Endothelial cell of umbilical vein (primary cell): Measurements from ENCODE around the gene PRR5L. TPM values are rescaled to one million over a fixed set of nuclear protein-coding genes. Genes with fewer than 3 reads are reported as not detected.

Experiments
- BruUV-seq: library from RNA; stranded (reverse); fragments of 400-500 nt; replicated peaks from 2 replicates; lab custom pipeline; 2021; lab: Mats Ljungman, UMichigan
- CTCF ChIA-PET: fragments of 300-600, 350-600 bp; sonication (Branson Sonifier 250); formaldehyde crosslinking; loops from one replicate; lab custom pipeline; 2021; ENCODE audit warnings: antibody characterized with exemption, inconsistent platforms; lab: Charles Lee
- POLR2A ChIA-PET: fragments of 300-600, 350-600 bp; sonication (Branson Sonifier 250); formaldehyde crosslinking; loops from one replicate; lab custom pipeline; 2021; ENCODE audit warnings: antibody characterized with exemption, inconsistent platforms; lab: Charles Lee
- DNase-seq: peaks from one replicate; pipeline ENCODE4 v3.0.0-alpha.2; 2011; ENCODE audit warnings: low read depth, low spot score
- FAIRE-seq: peaks from 2 replicates; lab custom pipeline; 2011; peaks lifted over from hg19 to GRCh38; lab: Jason Lieb, UNC
- H2AFZ ChIP-seq: 2 replicates; pipeline ENCODE4 v1.6.0; 2012; ENCODE audit warnings: low read depth, low read length, control low read depth, inconsistent platforms
- H3K27ac ChIP-seq: 2 replicates; pipeline ENCODE4 v1.5.1; 2011; ENCODE audit warnings: low read depth, mild to moderate bottlenecking, control low read depth, low read length, moderate library complexity; ENCODE audit not compliant: insufficient read depth
- H3K27me3 ChIP-seq, 2 experiments: 2 replicates each; pipeline versions ENCODE4 v1.6.0 to v1.6.1; 2011; ENCODE audit warnings: low read length in 2 of 2, mixed read lengths in 1 of 2; ENCODE audit not compliant: control insufficient read depth in 2 of 2, insufficient read depth in 2 of 2
- H3K36me3 ChIP-seq, 2 experiments: 2 replicates in 1 of 2; 3 replicates in 1 of 2; pipeline ENCODE4 v1.5.1; 2011; ENCODE audit warnings: low read length in 2 of 2, mild to moderate bottlenecking in 1 of 2, moderate library complexity in 1 of 2; ENCODE audit not compliant: control insufficient read depth in 2 of 2, insufficient read depth in 2 of 2; ENCODE audit errors: extremely low read depth in 1 of 2
- H3K4me1 ChIP-seq: 3 replicates; pipeline ENCODE4 v1.5.1; 2011; ENCODE audit warnings: mild to moderate bottlenecking, low read length; ENCODE audit not compliant: control insufficient read depth, insufficient read depth; ENCODE audit errors: extremely low read depth
- H3K4me2 ChIP-seq: 2 replicates; pipeline ENCODE4 v1.6.1; 2011; ENCODE audit warnings: low read length, control low read depth, mixed read lengths; ENCODE audit not compliant: insufficient read depth
- H3K4me3 ChIP-seq, 3 experiments: fragments of 200-600 bp in 1 of 3; sonication (generic), shearing (Covaris generic) in 1 of 3; replicated peaks in 1 of 3; 2 replicates each; pipeline ENCODE4 v1.5.1; 2011 to 2016; ENCODE audit warnings: control low read depth in 3 of 3, low read length in 3 of 3, mild to moderate bottlenecking in 2 of 3, inconsistent platforms in 1 of 3, low read depth in 1 of 3, moderate library complexity in 1 of 3; ENCODE audit not compliant: insufficient read depth in 1 of 3
- H3K79me2 ChIP-seq: 2 replicates; pipeline ENCODE4 v1.6.0; 2012; ENCODE audit warnings: low read length, inconsistent platforms; ENCODE audit not compliant: control insufficient read depth, insufficient read depth
- H3K9ac ChIP-seq: replicated peaks from 2 replicates; pipeline ENCODE3; 2011; ENCODE audit warnings: low read length, control low read depth; ENCODE audit not compliant: insufficient read depth; ENCODE audit errors: extremely low read depth
- H3K9me1 ChIP-seq: replicated peaks from 3 replicates; pipeline ENCODE4 v1.6.0; 2011; ENCODE audit warnings: mild to moderate bottlenecking, low read length; ENCODE audit not compliant: control insufficient read depth, insufficient read depth; ENCODE audit errors: extremely low read depth
- H3K9me3 ChIP-seq: replicated peaks from 2 replicates; pipeline ENCODE4 v1.5.1; 2012; ENCODE audit warnings: low read length, inconsistent platforms; ENCODE audit not compliant: control insufficient read depth, insufficient read depth
- H4K20me1 ChIP-seq: replicated peaks from 2 replicates; pipeline ENCODE3; 2011; ENCODE audit warnings: mild to moderate bottlenecking, low read length; ENCODE audit not compliant: control insufficient read depth, insufficient read depth; ENCODE audit errors: extremely low read depth
- EZH2 ChIP-seq: IDR thresholded peaks from 2 replicates; pipeline ENCODE4 v1.6.1; 2012; ENCODE audit warnings: borderline replicate concordance, low read depth, mild to moderate bottlenecking, moderate library complexity, low read length, inconsistent platforms; ENCODE audit not compliant: severe bottlenecking
- FOS ChIP-seq: IDR thresholded peaks from 2 replicates; pipeline ENCODE4 v1.6.1; 2011; ENCODE audit warnings: mild to moderate bottlenecking, low read length, moderate library complexity, borderline replicate concordance; ENCODE audit not compliant: insufficient read depth
- GATA2 ChIP-seq: IDR thresholded peaks from 2 replicates; pipeline ENCODE4 v1.7.0; 2011; ENCODE audit warnings: low read depth, mild to moderate bottlenecking, moderate library complexity, mixed read lengths, low read length; ENCODE audit not compliant: insufficient read length, insufficient read depth
- JUN ChIP-seq: IDR thresholded peaks from 2 replicates; pipeline ENCODE4 v1.6.1; 2011; ENCODE audit warnings: borderline replicate concordance, low read depth; ENCODE audit not compliant: insufficient read length, insufficient read depth
- MAX ChIP-seq: IDR thresholded peaks from 2 replicates; pipeline ENCODE4 v1.6.1; 2011; ENCODE audit not compliant: insufficient read depth, insufficient read length
- POLR2A ChIP-seq: IDR thresholded peaks from 2 replicates; pipeline ENCODE4 v1.6.1; 2012; ENCODE audit warnings: low read depth, mild to moderate bottlenecking, control low read depth, low read length
- POLR2AphosphoS5 ChIP-seq: IDR thresholded peaks from 2 replicates; pipeline ENCODE4 v1.6.1; 2012; ENCODE audit warnings: low read depth, mild to moderate bottlenecking, control low read depth, low read length, moderate library complexity; ENCODE audit not compliant: insufficient read depth
- dilution Hi-C: fragments of 300-500 bp; cut with MboI; formaldehyde crosslinking; loops from one replicate; pipeline ENCODE4 v1.15.0; 2019; ENCODE audit warnings: low sequenced_read_pairs; ENCODE audit not compliant: extremely low pct_ligation_motif_present
- intact Hi-C: fragments of 100-400 bp; cut with micrococcal nuclease; formaldehyde crosslinking; loops from one replicate; pipeline ENCODE4 v1.10.0; 2022
- polyA plus RNA-seq, 4 experiments: library from polyadenylated mRNA; depleted of rRNA in 3 of 4; stranded (reverse) in 3 of 4; unstranded in 1 of 4; fragments of >200 nt; gene quantifications; 2 replicates each; pipeline versions ENCODE4 v1.2.1 to v1.2.3, GENCODE V29; 2011 to 2012; ENCODE audit warnings: missing spikeins in 1 of 4
- total RNA-seq: library from RNA; stranded (reverse); gene quantifications from 2 replicates; pipeline ENCODE4 v1.2.3, GENCODE V29; 2021

The PRR5L gene
- total and polyA plus RNA-seq, 2 donors (not counting 3 experiments of a cell fraction or from before 2014, with no cell fraction given) = 2.5 to 6.1 TPM

DNA sequence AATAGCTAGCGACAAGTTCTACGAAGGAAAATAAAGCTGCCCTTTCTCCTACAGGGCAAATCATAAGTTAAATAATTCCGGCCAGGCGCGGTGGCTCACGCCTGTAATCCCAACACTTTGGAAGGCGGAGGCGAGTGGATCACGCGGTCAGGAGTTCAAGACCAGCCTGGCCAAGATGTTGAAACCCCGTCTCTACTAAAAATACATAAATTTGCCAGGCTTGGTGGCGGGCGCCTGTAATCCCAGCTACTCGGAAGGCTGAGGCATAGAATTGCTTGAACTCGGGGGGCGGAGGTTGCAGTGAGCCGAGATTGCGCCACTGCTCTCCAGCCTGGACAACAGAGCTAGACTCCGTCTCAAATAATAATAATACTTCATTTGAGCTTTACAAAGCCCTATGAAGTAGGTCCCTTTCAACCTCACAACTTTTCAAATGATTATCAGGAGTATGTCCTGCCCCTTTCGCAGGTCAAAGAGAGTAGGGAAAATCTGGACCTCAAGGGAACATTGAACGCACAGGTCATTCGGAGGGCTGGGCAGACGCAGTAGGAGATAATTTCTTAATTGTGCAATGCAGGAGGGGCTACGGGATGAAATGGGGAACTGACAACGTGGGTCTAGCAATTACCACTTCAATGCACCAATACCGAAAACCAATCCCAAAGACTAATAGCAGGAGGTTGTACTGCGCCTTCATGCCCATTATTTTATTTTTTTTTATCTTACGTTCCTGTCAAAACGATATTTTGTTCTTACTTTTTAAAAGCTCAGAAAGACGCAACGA lies 7.5 kb upstream of the PRR5L start:
- POLR2A ChIA-PET = interaction anchor here (1.5 kb wide), 1 partner anchor 212 kb away, joined by 8 read pairs; no protein-coding TSS in a partner anchor
- dilution Hi-C loops = no loop called here
- FAIRE-seq (no peak), DNase-seq (no peak)
- intact Hi-C loops = loop anchor here (1.0 kb wide), 1 partner anchor 204 kb away; no protein-coding TSS in a partner anchor
- TF ChIP-seq MAX = no peak
- TF ChIP-seq POLR2AphosphoS5 = no peak
- TF ChIP-seq FOS = no peak
- TF ChIP-seq EZH2 = no peak
- no peak for TF ChIP-seq POLR2A
- TF ChIP-seq GATA2 = no peak
- no peak for TF ChIP-seq JUN
- Histone ChIP-seq H3K9me3 (no peaks in the 10 kb centered on the region), H3K36me3 (no peaks in the 10 kb centered on the region), H3K27me3 (no peaks in the 10 kb centered on the region), H3K79me2 (no peaks in the 10 kb centered on the region), H3K9ac (peak overlapping the region; percentile 87), H3K9me1 (no peaks in the 10 kb centered on the region), H3K4me3 (peak overlapping the region; percentile 73 to 95 (median 75)), H3K27ac (peak overlapping the region; percentile 32), H3K4me2 (peak overlapping the region; percentile 86), H3K4me1 (peaks cover 9% of the 10 kb centered on the region), H2AFZ (peak overlapping the region; percentile 87), H4K20me1 (no peaks in the 10 kb centered on the region)
- CTCF ChIA-PET = interaction anchor here (1.3 to 14.3 kb wide), 6 partner anchors 89 to 467 kb away, joined by 7 to 306 read pairs (median 20); partner anchors contain the start of gene TRAF6
- BruUV-seq = TSS peak; percentile 60
